ENCODE measurements around the gene HBG2.
A peak's percentile ranks its signal among the peaks of the same experiment; 100 is the strongest.
"Not testable (repeated sequence)": the region's sequence is repeated elsewhere in the genome, so short reads cannot be mapped to it uniquely, and the experiment has no call there.

HBG2 gene

DNA sequence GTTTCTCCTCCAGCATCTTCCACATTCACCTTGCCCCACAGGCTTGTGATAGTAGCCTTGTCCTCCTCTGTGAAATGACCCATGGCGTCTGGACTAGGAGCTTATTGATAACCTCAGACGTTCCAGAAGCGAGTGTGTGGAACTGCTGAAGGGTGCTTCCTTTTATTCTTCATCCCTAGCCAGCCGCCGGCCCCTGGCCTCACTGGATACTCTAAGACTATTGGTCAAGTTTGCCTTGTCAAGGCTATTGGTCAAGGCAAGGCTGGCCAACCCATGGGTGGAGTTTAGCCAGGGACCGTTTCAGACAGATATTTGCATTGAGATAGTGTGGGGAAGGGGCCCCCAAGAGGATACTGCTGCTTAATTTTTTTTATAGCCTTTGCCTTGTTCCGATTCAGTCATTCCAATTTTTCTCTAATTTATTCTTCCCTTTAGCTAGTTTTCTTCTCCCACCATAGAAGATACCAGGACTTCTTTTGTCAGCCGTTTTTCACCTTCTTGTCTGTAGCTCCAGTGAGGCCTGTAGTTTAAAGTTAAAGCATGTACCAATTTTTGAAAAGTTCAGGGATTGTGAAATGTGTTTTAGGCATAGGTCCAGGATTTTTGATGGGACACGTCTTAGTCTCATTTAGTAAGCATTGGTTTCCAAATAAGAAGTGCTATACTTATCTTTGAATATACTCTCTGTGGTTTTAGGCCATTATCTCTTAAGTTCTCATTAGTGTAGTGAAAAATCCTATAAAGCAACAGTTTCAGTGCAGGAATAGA lies at the start of gene HBG2:
TSS of gene HBG2 (minus strand) at position 136 of the 768 bp plus-strand sequence. CDS start at position 83, 53 bp downstream.
- peak; percentile 41 for DNase-seq (ENCODE audit: low read depth)

DNA sequence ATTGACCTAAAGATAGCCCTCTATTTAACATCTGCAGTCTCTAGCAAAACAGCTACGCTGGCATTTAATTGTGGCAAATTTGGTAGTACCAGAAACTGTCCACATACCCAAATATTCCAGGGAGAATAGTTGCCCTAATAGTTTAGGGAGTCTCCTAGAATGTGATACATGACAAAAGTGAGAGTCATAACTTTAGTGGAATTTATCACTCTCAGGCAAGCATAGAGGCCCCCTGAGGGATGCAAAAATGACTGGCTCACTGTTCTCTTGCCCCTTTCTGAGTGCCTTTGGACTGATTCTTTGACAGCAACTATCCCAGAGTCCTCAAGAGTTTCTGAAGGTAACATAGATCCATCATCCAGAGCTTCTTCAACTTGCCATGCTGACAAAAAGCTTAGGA lies 49.5 kb upstream of the HBG2 start:
- no peak for DNase-seq (ENCODE audit: low read depth)

DNA sequence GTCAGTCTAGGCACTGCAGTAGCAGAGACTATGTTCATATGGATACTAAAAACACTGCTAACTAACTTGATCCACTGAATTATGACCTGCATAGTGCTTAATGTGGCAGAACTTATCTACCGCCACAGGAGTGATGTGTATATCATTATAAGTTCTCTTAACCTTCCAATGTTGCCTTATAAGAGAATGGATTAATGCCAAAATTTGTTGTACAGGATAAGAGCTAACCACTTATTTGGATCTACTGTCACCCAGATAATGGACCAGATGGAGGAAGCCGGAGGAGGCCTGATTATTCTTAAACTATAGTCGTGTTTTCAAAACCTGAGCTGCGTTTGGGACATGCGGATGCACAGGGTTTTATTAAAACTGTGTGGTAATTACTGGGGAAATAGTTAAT lies 49.0 kb upstream of the HBG2 start:
- DNase-seq (ENCODE audit: low read depth) = no peak

DNA sequence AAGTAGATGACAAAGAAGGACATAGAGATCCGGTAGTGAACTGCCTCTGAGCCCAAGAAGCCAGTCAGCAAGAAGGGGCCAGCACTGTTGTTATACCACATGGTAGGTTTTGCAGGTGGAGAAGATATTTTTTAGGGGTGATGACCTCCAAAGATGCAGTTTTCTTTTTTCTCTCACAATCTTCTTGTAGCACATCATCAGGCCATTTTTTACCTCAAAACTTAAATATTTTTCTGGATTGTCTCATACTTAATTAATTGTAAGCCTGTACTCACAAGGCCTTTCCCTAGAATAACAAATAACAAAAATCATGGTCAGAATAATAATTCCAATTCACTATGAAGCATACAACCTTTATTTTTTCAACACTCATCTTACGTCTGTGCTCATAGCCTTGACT lies 47.3 kb upstream of the HBG2 start, which contains the start of gene OR51B4:
TSS of gene OR51B4 (minus strand) at position 101 of the 400 bp plus-strand sequence. CDS start at position 101, 0 bp downstream.
- DNase-seq (ENCODE audit: low read depth) = no peak

DNA sequence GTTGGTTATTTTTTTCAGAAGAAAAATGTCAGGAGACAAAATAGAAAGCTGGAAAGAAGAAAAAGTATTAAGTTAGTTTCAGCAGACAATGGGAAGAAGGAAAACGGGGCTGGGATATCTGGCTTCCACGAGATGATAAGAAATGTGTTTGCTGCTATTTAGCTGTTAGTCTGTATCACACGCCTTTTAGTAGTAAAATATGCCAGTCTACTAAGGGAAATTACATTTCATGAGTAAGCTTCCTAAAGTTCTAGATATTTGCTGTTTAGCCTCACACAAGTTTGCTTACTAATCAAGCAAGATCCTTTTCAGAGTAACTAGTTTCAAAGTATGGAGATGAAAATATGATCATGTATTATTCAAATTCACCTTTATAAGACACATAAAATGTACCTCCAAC lies 45.7 kb upstream of the HBG2 start:
- peak; percentile 23 for DNase-seq (ENCODE audit: low read depth)

DNA sequence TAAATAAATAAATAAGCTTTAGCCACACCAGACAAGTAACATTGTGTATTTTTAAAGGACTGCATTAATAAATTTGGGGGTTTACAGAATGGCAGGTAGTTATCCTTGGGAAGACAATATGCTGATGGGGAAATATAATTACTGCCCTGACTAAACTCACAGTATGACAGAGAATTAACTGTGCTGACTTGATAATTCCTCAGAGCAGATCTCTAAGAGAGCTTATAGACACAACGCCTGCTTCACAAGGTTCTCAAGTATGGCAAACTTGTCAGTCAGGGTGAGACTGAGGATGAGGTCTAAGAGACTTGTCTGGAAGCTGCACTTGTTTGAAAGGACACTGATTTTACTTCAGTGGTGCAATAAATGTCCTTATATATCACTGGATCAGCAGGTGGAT lies 43.9 kb upstream of the HBG2 start:
- no peak for DNase-seq (ENCODE audit: low read depth)

DNA sequence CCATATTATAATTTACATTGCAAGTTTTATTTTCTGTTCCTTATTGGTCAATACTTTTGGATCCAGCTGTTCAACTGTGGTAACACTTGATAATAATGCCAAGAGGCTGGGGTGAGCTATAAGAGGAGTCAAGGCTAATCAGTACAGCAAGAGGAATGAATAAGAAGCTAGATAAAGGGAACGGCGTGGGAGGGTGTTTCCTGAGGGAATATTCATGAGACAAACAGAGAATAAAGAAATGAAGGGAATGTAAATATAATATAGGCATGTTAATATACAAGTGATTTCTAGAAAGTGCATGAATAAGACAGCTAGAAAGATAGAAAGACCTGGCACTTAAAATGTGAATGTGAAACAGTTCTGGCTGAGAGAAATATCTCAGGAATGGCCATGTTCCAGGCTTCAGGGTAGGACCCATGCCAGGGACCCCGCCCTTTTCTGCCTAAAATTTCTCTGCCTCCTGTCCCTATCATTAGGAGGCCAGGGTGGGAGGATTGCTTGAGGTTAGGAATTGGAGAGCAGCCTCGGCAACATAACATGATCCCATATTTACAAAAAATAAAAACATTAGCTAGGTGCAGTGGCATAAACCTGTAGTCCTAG lies 43.2 kb upstream of the HBG2 start:
- no peak for DNase-seq (ENCODE audit: low read depth)

DNA sequence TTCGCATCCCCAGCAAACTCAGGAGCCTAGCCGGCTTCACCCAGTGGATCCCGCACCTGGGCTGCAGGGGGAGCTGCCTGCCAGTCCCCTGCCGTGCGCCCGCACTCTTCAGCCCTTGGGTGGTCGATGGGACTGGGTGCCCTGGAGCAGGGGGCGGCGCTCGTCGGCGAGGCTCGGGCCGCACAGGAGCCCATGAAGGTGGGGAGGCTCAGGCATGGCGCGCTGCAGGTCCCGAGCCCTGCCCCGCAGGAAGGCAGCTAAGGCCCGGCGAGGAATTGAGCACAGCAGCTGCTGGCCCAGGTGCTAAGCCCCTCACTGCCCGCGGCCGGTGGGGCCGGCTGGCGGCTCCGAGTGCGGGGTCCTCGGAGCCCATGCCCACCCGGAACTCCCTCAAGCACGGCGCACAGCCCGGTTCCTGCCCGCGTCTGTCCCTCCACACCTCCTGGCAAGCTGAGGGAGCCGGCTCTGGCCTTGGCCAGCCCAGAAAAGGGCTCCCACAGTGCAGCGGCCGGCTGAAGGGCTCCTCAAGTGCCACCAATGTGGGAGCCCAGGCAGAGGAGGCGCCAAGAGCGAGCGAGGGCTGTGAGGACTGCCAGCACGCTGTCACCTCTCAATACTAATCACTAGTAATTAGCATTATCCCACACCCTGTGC lies 39.9 kb upstream of the HBG2 start:
- not testable (repeated sequence) for DNase-seq (ENCODE audit: low read depth)

DNA sequence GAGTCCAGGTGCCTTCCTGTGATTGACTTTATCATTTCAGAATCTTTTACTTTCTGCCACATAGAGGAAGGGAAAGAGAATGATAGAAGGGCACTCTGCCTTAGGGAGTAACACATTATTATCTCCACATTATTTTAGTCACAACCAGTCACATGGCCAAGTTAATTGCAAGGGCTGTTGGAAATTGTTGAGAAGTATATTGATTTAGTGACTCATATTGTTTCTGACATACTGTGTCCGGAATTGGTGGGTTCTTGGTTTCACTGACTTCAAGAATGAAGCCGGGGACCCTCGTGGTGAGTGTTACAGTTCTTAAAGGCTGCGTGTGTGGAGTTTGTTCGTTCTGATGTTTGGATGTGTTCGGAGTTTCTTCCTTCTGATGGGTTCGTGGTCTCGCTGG lies 38.4 kb upstream of the HBG2 start:
- no peak for DNase-seq (ENCODE audit: low read depth)

DNA sequence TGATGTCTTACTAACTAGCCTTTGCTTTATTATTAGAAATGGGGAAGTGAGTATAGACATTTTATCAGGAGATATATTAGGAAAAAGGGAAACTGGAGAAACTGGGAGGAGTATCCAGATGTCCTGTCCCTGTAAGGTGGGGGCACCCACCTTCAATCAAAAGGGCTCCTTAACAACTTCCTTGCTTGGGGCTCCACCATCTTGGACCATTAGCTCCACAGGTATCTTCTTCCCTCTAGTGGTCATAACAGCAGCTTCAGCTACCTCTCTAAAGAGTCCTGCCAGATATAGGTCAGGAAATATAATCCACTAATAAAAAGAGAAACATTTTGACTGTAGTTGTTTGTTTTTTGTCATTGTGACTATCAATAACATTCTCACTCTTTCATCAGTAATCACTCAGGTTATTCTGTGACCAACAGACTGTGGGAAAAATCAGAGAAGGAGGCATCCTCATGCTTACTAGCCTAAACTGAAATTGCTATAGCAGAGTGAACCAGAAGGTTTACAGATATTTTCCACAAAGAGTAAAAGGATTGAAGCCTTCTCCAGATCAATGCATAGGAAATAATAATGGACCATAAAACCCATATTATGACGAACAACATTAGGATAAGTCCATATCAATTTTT lies 36.7 kb upstream of the HBG2 start:
- peak; percentile 74 for DNase-seq (ENCODE audit: low read depth)

DNA sequence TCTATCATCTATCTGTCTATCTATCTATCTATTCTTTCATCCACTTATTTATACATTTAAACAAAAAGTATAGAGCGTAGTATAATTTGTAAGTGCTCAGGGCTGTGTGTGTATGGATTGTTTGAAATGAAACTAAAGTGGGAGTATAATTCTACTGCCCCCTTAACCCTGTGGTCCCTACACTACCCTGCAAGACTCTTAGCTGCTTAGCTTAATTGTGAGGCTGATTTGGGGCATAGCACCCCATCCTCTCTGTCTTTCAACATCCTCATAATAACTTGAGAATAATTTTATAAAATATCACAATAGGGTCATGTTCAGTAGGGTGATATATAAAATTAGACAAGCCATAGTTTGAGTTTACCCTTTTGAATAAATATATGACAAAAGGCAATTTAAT lies 35.5 kb upstream of the HBG2 start:
- no peak for DNase-seq (ENCODE audit: low read depth)

DNA sequence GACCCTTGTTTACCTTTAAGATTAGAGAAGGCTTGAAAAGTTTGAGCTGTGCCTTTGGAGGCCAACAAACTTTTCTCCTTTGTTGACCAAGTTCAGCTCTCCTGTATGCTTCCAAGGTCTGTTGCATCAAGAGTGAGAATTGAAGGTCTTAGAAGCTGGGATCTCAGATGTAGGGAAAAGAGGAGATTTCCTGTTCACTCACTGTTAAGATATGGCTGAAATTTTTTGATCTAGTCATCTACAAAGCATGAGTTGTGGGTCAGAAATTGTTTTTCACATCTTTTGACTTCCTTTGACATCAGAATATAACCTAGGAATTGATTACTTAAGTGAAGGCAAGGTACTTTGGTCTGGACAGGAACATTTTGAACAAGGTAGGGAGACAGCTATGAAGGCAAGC lies 35.1 kb upstream of the HBG2 start:
- DNase-seq (ENCODE audit: low read depth) = peak; percentile 51

DNA sequence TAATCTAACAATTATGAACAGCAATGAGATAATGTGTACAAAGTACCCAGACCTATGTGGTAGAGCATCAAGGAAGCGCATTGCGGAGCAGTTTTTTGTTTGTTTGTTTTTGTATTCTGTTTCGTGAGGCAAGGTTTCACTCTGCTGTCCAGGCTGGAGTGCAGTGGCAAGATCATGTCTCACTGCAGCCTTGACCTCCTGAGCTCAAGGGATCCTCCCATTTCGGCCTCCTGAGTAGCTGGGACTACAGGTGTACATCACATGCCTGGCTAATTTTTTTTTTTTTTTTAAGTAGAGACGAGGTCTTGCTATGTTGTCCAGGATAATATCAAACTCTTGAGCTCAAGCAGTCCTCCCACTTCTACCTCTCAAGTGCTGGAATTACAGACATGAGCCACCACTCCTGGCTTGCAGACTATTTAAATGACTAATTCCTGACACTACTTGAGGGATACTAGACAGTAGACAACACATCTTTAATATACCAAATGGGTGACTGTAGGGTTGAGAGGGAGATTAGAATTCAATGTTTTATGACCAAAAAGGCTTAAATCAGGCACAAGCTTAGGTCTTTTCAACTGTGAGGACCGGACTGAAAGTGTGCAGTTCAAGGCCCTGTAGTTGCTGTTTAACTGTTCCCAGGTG lies 34.4 kb upstream of the HBG2 start:
- peak; percentile 21 for DNase-seq (ENCODE audit: low read depth)

DNA sequence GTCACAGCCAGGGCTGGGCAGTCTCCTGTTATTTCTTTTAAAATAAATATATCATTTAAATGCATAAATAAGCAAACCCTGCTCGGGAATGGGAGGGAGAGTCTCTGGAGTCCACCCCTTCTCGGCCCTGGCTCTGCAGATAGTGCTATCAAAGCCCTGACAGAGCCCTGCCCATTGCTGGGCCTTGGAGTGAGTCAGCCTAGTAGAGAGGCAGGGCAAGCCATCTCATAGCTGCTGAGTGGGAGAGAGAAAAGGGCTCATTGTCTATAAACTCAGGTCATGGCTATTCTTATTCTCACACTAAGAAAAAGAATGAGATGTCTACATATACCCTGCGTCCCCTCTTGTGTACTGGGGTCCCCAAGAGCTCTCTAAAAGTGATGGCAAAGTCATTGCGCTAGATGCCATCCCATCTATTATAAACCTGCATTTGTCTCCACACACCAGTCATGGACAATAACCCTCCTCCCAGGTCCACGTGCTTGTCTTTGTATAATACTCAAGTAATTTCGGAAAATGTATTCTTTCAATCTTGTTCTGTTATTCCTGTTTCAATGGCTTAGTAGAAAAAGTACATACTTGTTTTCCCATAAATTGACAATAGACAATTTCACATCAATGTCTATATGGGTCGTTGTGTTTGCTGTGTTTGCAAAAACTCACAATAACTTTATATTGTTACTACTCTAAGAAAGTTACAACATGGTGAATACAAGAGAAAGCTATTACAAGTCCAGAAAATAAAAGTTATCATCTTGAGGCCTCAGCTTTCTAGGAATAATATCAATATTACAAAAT lies 33.7 kb upstream of the HBG2 start:
- peak; percentile 61 for DNase-seq (ENCODE audit: low read depth)

DNA sequence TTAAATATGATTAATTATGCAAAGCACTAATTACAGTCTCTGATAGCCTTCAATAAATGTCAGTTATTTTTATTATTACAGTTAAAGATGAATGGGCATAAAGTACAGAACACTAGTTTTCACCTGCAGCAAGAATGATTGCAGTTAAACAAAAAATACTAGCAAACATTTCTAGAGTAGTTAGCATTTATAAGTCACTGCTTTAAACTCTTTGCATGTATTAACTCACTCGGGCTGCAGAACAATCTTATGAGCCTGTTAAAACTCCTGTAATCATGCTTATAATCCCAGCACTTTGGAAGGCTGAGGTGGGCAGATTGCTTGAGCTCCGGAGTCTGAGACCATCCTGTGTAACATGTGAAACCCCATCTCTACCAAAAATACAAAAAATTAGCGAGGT lies 32.3 kb upstream of the HBG2 start:
- DNase-seq (ENCODE audit: low read depth) = no peak

DNA sequence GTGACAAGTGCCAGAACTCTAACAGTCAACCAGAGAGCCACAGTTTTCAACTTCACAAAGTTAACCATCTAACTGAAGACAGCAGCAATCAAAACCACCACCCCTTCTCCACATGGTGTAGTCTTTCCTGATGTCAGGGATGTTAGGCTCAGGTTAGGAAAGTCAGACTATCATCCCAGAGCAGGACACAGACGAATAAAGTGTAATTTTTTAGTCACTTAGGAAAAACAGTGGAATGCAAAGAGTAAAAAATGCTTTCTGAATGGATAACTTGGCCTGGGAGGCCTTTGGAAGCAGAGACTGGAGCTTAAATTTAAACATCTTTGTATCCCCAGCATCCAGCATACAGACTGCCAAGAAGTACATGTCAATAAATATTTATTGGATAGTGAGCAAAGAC lies 31.8 kb upstream of the HBG2 start:
- DNase-seq (ENCODE audit: low read depth) = no peak

DNA sequence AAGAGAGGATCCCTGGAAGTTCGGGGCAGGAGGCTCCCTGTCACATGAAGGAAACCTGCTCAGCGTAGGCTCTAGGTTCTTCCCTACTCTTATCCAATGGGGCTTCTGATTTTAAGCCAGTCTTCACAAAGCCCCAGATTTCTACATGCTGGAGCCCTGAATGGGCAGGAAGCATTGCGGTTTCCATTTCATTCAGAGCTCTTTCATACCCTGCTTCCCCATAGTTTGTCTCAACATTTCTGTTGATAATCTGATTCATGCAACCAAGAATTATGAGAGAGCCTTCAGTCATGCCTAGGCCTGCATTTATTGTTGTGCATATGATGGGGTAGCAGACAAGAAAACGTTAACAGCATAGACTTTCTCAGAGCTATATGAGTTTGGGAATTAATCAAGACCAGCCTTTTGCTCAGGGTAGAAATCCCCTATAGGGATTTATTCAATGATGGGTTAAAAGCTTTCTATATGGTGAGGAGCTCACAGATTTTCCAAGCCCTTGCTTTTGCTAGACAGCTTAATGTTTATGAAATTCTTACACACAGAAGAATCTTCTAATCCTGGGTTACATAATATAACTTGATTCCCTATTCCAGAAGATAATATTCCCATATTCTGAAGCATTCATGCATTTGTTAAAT lies 31.2 kb upstream of the HBG2 start:
- no peak for DNase-seq (ENCODE audit: low read depth)

DNA sequence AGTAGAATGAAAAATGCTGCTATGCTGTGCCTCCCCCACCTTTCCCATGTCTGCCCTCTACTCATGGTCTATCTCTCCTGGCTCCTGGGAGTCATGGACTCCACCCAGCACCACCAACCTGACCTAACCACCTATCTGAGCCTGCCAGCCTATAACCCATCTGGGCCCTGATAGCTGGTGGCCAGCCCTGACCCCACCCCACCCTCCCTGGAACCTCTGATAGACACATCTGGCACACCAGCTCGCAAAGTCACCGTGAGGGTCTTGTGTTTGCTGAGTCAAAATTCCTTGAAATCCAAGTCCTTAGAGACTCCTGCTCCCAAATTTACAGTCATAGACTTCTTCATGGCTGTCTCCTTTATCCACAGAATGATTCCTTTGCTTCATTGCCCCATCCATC lies 30.1 kb upstream of the HBG2 start:
- DNase-seq (ENCODE audit: low read depth) = no peak

DNA sequence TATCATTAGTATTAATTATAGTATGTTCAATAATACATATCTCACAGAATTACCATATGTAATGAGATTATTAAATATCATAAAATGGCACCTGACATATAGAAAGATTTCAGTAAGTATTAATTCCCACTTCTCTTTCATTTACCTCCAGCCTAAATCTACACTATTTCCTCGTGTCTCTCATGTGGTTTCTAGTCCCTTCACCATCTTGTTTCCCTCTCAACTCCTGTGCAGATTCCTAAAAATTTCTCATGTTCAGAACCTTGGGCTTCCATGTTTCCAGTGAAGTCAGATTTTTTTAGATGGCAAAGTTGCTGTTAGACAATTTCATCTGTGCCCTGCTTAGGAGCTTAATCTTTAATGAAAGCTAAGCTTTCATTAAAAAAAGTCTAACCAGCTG lies 29.3 kb upstream of the HBG2 start:
- DNase-seq (ENCODE audit: low read depth) = no peak

DNA sequence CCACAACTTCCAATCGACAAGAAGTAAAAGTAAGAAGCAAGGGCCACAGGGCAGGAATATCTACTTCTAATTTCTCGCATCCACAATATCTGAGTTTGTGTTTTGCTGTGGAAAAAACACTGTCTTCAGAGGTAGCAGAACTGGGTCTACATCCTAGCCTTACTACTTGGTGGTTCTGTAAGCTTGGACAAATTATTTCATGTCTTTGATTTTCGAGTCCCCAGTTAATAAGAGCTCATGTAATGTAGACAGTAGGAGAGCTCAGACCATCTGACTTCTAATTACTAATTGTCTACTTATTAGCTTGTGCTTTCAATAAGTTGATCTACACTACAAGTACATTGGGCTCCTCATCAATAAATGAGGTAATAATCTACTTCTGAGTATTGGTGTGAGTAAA lies 28.5 kb upstream of the HBG2 start:
- no peak for DNase-seq (ENCODE audit: low read depth)

DNA sequence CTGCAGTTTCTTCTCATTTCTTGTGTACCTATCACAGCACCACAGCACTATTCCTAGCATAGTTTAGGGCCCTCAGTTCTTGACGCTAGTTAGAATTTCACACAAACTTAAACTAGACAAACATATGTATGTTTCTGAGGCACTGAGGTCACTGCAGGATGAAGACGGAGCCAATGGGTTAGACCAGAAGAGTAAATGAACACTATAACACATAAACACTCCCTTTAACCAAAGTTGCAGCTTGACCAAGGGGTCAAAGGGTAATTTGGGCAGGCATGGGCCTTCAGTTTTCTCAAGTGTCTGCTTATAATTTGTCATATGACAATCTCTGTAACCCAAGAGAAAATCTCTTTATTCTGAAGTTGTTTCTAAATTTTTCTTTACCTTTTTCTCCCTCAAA lies 28.0 kb upstream of the HBG2 start:
- no peak for DNase-seq (ENCODE audit: low read depth)

All from iris pigment epithelial cell (primary cell).